Activated CD4-positive, alpha-beta T cell treated with anti-CD3 and anti-CD28 coated beads, Interleukin-2, amount 10 ng/mL, durations not matched to agents 24 days and 14 days (primary cell): ENCODE data around the gene ZMYND8. TPM values are rescaled to one million over a fixed set of nuclear protein-coding genes. Genes with fewer than 3 reads are reported as not detected.
"Not testable (repeated sequence)": the region's sequence is repeated elsewhere in the genome, so short reads cannot be mapped to it uniquely, and the experiment has no call there.

Experiments
- DNase-seq: peaks from one replicate; pipeline ENCODE4 v3.0.0; 2022
- H3K27ac Mint-ChIP-seq: one replicate; pipeline ENCODE4 v1.8.0; 2022; ENCODE audit warnings: mild to moderate bottlenecking, mixed read lengths
- H3K27me3 Mint-ChIP-seq: one replicate; pipeline ENCODE4 v1.8.0; 2022; ENCODE audit warnings: mixed read lengths
- H3K36me3 Mint-ChIP-seq: one replicate; pipeline ENCODE4 v1.8.0; 2022; ENCODE audit warnings: low read depth, mild to moderate bottlenecking, mixed read lengths
- H3K4me1 Mint-ChIP-seq: one replicate; pipeline ENCODE4 v1.8.0; 2021; ENCODE audit warnings: mixed read lengths
- H3K4me3 Mint-ChIP-seq: one replicate; pipeline ENCODE4 v1.8.0; 2022; ENCODE audit warnings: mild to moderate bottlenecking, moderate library complexity, mixed read lengths
- H3K9me3 Mint-ChIP-seq: one replicate; pipeline ENCODE4 v1.8.0; 2021; ENCODE audit warnings: mixed read lengths
- intact Hi-C: fragments of 100-400 bp; cut with micrococcal nuclease; formaldehyde crosslinking; loops from one replicate; pipeline ENCODE4 v1.15.1; 2023
- total RNA-seq: library from RNA; stranded (reverse); gene quantifications from 2 replicates; pipeline ENCODE4 v1.2.3, GENCODE V29; 2022

The ZMYND8 gene
- total RNA-seq, 1 donor from 2014 or later, result 38.1 TPM

- Mint-ChIP-seq H3K36me3 (peaks cover 70% of the 10 kb centered on the region), H3K27me3 (no peaks in the 10 kb centered on the region), H3K27ac (peak overlapping the region; percentile 48), H3K9me3 (no peaks in the 10 kb centered on the region), H3K4me1 (peaks cover 13% of the 10 kb centered on the region), H3K4me3 (no peak overlapping the region)
- intact Hi-C loops, result no loop called here
- no peak for DNase-seq
Observed at GRCh38 chr20:47295129-47295813, 61.2 kb downstream of the ZMYND8 start.

- Mint-ChIP-seq H3K27ac (peak overlapping the region; percentile 20), H3K36me3 (peaks cover 78% of the 10 kb centered on the region), H3K4me1 (peaks cover 11% of the 10 kb centered on the region), H3K9me3 (no peaks in the 10 kb centered on the region), H3K4me3 (no peak overlapping the region), H3K27me3 (no peaks in the 10 kb centered on the region)
- intact Hi-C loops, result no loop called here
- no peak for DNase-seq
Observed at GRCh38 chr20:47293631-47294030, 62.9 kb downstream of the ZMYND8 start.

GRCh38 chr20:47292581-47292980 is 63.9 kb downstream of the ZMYND8 start:
- Mint-ChIP-seq H3K36me3 (peaks cover 76% of the 10 kb centered on the region), H3K9me3 (no peaks in the 10 kb centered on the region), H3K4me1 (peaks cover 11% of the 10 kb centered on the region), H3K27me3 (no peaks in the 10 kb centered on the region), H3K27ac (no peak overlapping the region), H3K4me3 (no peak overlapping the region)
- no peak for DNase-seq
- intact Hi-C loops, result no loop called here

GRCh38 chr20:47290666-47291430 is 65.7 kb downstream of the ZMYND8 start:
- intact Hi-C loops, result no loop called here
- H3K36me3 Mint-ChIP-seq, result peaks cover 69% of the 10 kb centered on the region
- H3K4me3 Mint-ChIP-seq, result no peak overlapping the region
- DNase-seq, result no peak
- H3K9me3 Mint-ChIP-seq, result no peaks in the 10 kb centered on the region
- H3K27ac Mint-ChIP-seq, result no peak overlapping the region
- H3K27me3 Mint-ChIP-seq, result no peaks in the 10 kb centered on the region
- peaks cover 11% of the 10 kb centered on the region for H3K4me1 Mint-ChIP-seq

- H3K27ac Mint-ChIP-seq, result no peak overlapping the region
- no peak for DNase-seq
- peaks cover 67% of the 10 kb centered on the region for H3K36me3 Mint-ChIP-seq
- intact Hi-C loops, result no loop called here
- H3K4me1 Mint-ChIP-seq, result peaks cover 10% of the 10 kb centered on the region
- H3K9me3 Mint-ChIP-seq, result no peaks in the 10 kb centered on the region
- H3K27me3 Mint-ChIP-seq, result no peaks in the 10 kb centered on the region
- no peak overlapping the region for H3K4me3 Mint-ChIP-seq
Observed at GRCh38 chr20:47290008-47290407, 66.5 kb downstream of the ZMYND8 start.

- Mint-ChIP-seq H3K4me3 (no peak overlapping the region), H3K27ac (no peak overlapping the region), H3K4me1 (peaks cover 6% of the 10 kb centered on the region), H3K27me3 (no peaks in the 10 kb centered on the region), H3K36me3 (peaks cover 60% of the 10 kb centered on the region), H3K9me3 (no peaks in the 10 kb centered on the region)
- DNase-seq, result no peak
- intact Hi-C loops, result no loop called here
Observed at GRCh38 chr20:47289096-47289495, 67.4 kb downstream of the ZMYND8 start.

GRCh38 chr20:47288530-47288929 is 68.0 kb downstream of the ZMYND8 start:
- DNase-seq, H3K27me3 Mint-ChIP-seq, H3K4me1 Mint-ChIP-seq, H3K27ac Mint-ChIP-seq, H3K9me3 Mint-ChIP-seq, intact Hi-C loops, H3K4me3 Mint-ChIP-seq: not testable (repeated sequence)
- H3K36me3 Mint-ChIP-seq, result peaks cover 57% of the 10 kb centered on the region

GRCh38 chr20:47287609-47288144 is 68.8 kb downstream of the ZMYND8 start:
- intact Hi-C loops, result no loop called here
- Mint-ChIP-seq H3K27me3 (no peaks in the 10 kb centered on the region), H3K4me3 (no peak overlapping the region), H3K27ac (no peak overlapping the region), H3K36me3 (peaks cover 57% of the 10 kb centered on the region), H3K4me1 (peaks cover 2% of the 10 kb centered on the region), H3K9me3 (no peaks in the 10 kb centered on the region)
- DNase-seq, result no peak

GRCh38 chr20:47286681-47287080 is 69.8 kb downstream of the ZMYND8 start:
- Mint-ChIP-seq H3K36me3 (peaks cover 55% of the 10 kb centered on the region), H3K27ac (no peak overlapping the region), H3K27me3 (no peaks in the 10 kb centered on the region), H3K4me1 (peaks cover 2% of the 10 kb centered on the region), H3K9me3 (no peaks in the 10 kb centered on the region), H3K4me3 (no peak overlapping the region)
- intact Hi-C loops, result no loop called here
- DNase-seq, result no peak

- DNase-seq, result no peak
- Mint-ChIP-seq H3K4me1 (peaks cover 5% of the 10 kb centered on the region), H3K9me3 (no peaks in the 10 kb centered on the region), H3K27ac (no peak overlapping the region), H3K36me3 (peaks cover 58% of the 10 kb centered on the region), H3K27me3 (no peaks in the 10 kb centered on the region), H3K4me3 (no peak overlapping the region)
- intact Hi-C loops, result no loop called here
Observed at GRCh38 chr20:47285189-47285588, 71.3 kb downstream of the ZMYND8 start.

- Mint-ChIP-seq H3K9me3 (no peaks in the 10 kb centered on the region), H3K4me3 (no peak overlapping the region), H3K27ac (no peak overlapping the region), H3K27me3 (no peaks in the 10 kb centered on the region), H3K4me1 (peaks cover 5% of the 10 kb centered on the region), H3K36me3 (peaks cover 52% of the 10 kb centered on the region)
- DNase-seq, result no peak
- intact Hi-C loops, result no loop called here
Observed at GRCh38 chr20:47284373-47284772, 72.1 kb downstream of the ZMYND8 start.

- Mint-ChIP-seq H3K27me3 (no peaks in the 10 kb centered on the region), H3K4me1 (peaks cover 5% of the 10 kb centered on the region), H3K36me3 (peaks cover 50% of the 10 kb centered on the region), H3K27ac (peak overlapping the region; percentile 18), H3K4me3 (no peak overlapping the region), H3K9me3 (no peaks in the 10 kb centered on the region)
- DNase-seq, result no peak
- intact Hi-C loops, result no loop called here
Observed at GRCh38 chr20:47283411-47283810, 73.1 kb downstream of the ZMYND8 start.

GRCh38 chr20:47282864-47283263 is 73.6 kb downstream of the ZMYND8 start:
- no peak overlapping the region for H3K4me3 Mint-ChIP-seq
- intact Hi-C loops, result no loop called here
- no peaks in the 10 kb centered on the region for H3K9me3 Mint-ChIP-seq
- no peaks in the 10 kb centered on the region for H3K27me3 Mint-ChIP-seq
- H3K36me3 Mint-ChIP-seq, result peaks cover 52% of the 10 kb centered on the region
- no peak overlapping the region for H3K27ac Mint-ChIP-seq
- H3K4me1 Mint-ChIP-seq, result peaks cover 5% of the 10 kb centered on the region
- DNase-seq, result no peak

- H3K4me3 Mint-ChIP-seq, result no peak overlapping the region
- peaks cover 11% of the 10 kb centered on the region for H3K4me1 Mint-ChIP-seq
- peaks cover 56% of the 10 kb centered on the region for H3K36me3 Mint-ChIP-seq
- intact Hi-C loops, result no loop called here
- H3K9me3 Mint-ChIP-seq, result no peaks in the 10 kb centered on the region
- DNase-seq, result no peak
- no peaks in the 10 kb centered on the region for H3K27me3 Mint-ChIP-seq
- H3K27ac Mint-ChIP-seq, result no peak overlapping the region
Observed at GRCh38 chr20:47281376-47281775, 75.1 kb downstream of the ZMYND8 start.
